ENCODE results near the gene RPL4. TPM values are rescaled to one million over a fixed set of nuclear protein-coding genes. Genes with fewer than 3 reads are reported as not detected.
"Not testable (repeated sequence)": the region's sequence is repeated elsewhere in the genome, so short reads cannot be mapped to it uniquely, and the experiment has no call there.

RPL4 gene
- total RNA-seq, 1 experiment from 2014 or later = 5,336 TPM

- Mint-ChIP-seq H3K4me1 (ENCODE audit: insufficient read depth, unreplicated experiment) (peaks cover 10% of the 10 kb centered on the region), H3K27me3 (ENCODE audit: insufficient read depth, unreplicated experiment) (no peaks in the 10 kb centered on the region), H3K4me3 (ENCODE audit: unreplicated experiment) (no peak overlapping the region), H3K9me3 (ENCODE audit: unreplicated experiment) (no peaks in the 10 kb centered on the region), H3K27ac (ENCODE audit: low read depth, unreplicated experiment) (no peak overlapping the region), H3K36me3 (ENCODE audit: insufficient read depth, unreplicated experiment) (peaks cover 30% of the 10 kb centered on the region)
- DNase-seq (ENCODE audit: unreplicated experiment) = no peak
- CTCF ChIA-PET = interaction anchor here (0.6 to 1.3 kb wide), 2 partner anchors 10 to 281 kb away, joined by 4 to 5 read pairs; partner anchors contain the start of gene SNAPC5
- TF ChIP-seq, protein P1, sequence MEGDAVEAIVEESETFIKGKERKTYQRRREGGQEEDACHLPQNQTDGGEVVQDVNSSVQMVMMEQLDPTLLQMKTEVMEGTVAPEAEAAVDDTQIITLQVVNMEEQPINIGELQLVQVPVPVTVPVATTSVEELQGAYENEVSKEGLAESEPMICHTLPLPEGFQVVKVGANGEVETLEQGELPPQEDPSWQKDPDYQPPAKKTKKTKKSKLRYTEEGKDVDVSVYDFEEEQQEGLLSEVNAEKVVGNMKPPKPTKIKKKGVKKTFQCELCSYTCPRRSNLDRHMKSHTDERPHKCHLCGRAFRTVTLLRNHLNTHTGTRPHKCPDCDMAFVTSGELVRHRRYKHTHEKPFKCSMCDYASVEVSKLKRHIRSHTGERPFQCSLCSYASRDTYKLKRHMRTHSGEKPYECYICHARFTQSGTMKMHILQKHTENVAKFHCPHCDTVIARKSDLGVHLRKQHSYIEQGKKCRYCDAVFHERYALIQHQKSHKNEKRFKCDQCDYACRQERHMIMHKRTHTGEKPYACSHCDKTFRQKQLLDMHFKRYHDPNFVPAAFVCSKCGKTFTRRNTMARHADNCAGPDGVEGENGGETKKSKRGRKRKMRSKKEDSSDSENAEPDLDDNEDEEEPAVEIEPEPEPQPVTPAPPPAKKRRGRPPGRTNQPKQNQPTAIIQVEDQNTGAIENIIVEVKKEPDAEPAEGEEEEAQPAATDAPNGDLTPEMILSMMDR (IDR thresholded peaks at IDR 0.05; ENCODE audit: unreplicated experiment) = no peak
- intact Hi-C loops (cut with micrococcal nuclease) = no loop called here
- POLR2A ChIA-PET = interaction anchor here (0.6 to 2.0 kb wide), 3 partner anchors 10 to 838 kb away, joined by 3 to 9 read pairs (median 5); partner anchors contain the start of gene SNAPC5
- no TSS peak for BruUV-seq (replicated peaks)
Measured at GRCh38 chr15:66508293-66508883, 3.7 kb upstream of the RPL4 start.

- intact Hi-C loops (cut with micrococcal nuclease) = loop anchor here (2.0 kb wide), 1 partner anchor 61 kb away; no protein-coding TSS in a partner anchor
- H3K4me3 Mint-ChIP-seq (ENCODE audit: unreplicated experiment) = peak overlapping the region; percentile 83
- TF ChIP-seq, protein P1 (IDR thresholded peaks at IDR 0.05; ENCODE audit: unreplicated experiment) = no peak
- peaks cover 41% of the 10 kb centered on the region for H3K36me3 Mint-ChIP-seq (ENCODE audit: insufficient read depth, unreplicated experiment)
- peaks cover 10% of the 10 kb centered on the region for H3K4me1 Mint-ChIP-seq (ENCODE audit: insufficient read depth, unreplicated experiment)
- no peaks in the 10 kb centered on the region for H3K9me3 Mint-ChIP-seq (ENCODE audit: unreplicated experiment)
- CTCF ChIA-PET = no interaction called here
- no peaks in the 10 kb centered on the region for H3K27me3 Mint-ChIP-seq (ENCODE audit: insufficient read depth, unreplicated experiment)
- no TSS peak for BruUV-seq (replicated peaks)
- no peak for DNase-seq (ENCODE audit: unreplicated experiment)
- POLR2A ChIA-PET = interaction anchor here (0.6 to 3.7 kb wide), 27 partner anchors 9 to 1227 kb away, joined by 3 to 90 read pairs (median 4); partner anchors contain the start of genes MAP2K1 and MAP2K5
- H3K27ac Mint-ChIP-seq (ENCODE audit: low read depth, unreplicated experiment) = peak overlapping the region; percentile 94
Measured at GRCh38 chr15:66505818-66506217, 1.2 kb upstream of the RPL4 start.

DNA sequence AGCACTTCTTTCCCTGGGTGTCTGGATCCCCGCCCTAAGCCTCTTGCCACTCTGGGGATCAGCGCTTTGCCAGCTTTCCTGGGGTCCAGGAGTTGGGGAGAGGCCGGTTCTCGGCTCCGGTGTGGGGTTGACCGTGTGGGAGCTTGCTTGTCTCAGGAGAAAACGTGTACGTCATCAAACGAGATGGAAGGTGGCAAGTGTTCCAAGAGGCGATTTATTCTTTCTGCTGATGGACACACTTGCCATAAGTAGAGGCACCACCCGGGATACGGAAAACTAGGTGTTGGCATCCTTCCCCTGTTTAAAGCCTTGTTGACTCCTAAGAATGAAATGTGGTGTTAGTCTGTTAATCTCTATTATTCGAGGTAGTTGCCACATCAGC lies 766 bp upstream of the RPL4 start:
- Mint-ChIP-seq H3K9me3 (ENCODE audit: unreplicated experiment) (no peaks in the 10 kb centered on the region), H3K27me3 (ENCODE audit: insufficient read depth, unreplicated experiment) (no peaks in the 10 kb centered on the region), H3K36me3 (ENCODE audit: insufficient read depth, unreplicated experiment) (peaks cover 45% of the 10 kb centered on the region), H3K27ac (ENCODE audit: low read depth, unreplicated experiment) (peak overlapping the region; percentile 94), H3K4me1 (ENCODE audit: insufficient read depth, unreplicated experiment) (peaks cover 10% of the 10 kb centered on the region), H3K4me3 (ENCODE audit: unreplicated experiment) (peak overlapping the region; percentile 83)
- DNase-seq (ENCODE audit: unreplicated experiment) = no peak
- intact Hi-C loops (cut with micrococcal nuclease) = loop anchor here (2.0 kb wide), 1 partner anchor 61 kb away; no protein-coding TSS in a partner anchor
- TSS peak; percentile 77 for BruUV-seq (replicated peaks)
- CTCF ChIA-PET = no interaction called here
- TF ChIP-seq, protein P1 (IDR thresholded peaks at IDR 0.05; ENCODE audit: unreplicated experiment) = no peak
- POLR2A ChIA-PET = interaction anchor here (0.6 to 3.7 kb wide), 46 partner anchors 9 to 1227 kb away, joined by 3 to 90 read pairs (median 3); partner anchors contain the start of genes LCTL, MAP2K1 and MAP2K5

GRCh38 chr15:66503780-66504562 lies 684 bp downstream of the RPL4 start:
- ChIA-PET CTCF (interaction anchor here (1.7 kb wide), 1 partner anchor 116 kb away, joined by 4 read pairs; no protein-coding TSS in a partner anchor), POLR2A (interaction anchor here (0.6 to 3.7 kb wide), 30 partner anchors 10 to 1199 kb away, joined by 3 to 90 read pairs (median 4); partner anchors contain the start of genes DIS3L, INTS14, MAP2K1 and MAP2K5)
- intact Hi-C loops (cut with micrococcal nuclease) = loop anchor here (2.0 kb wide), 1 partner anchor 63 kb away; no protein-coding TSS in a partner anchor
- H3K4me3 Mint-ChIP-seq (ENCODE audit: unreplicated experiment) = peak overlapping the region; percentile 83
- DNase-seq (ENCODE audit: unreplicated experiment) = no peak
- TSS peak; percentile 66 for BruUV-seq (replicated peaks)
- no peaks in the 10 kb centered on the region for H3K9me3 Mint-ChIP-seq (ENCODE audit: unreplicated experiment)
- peak overlapping the region; percentile 94 for H3K27ac Mint-ChIP-seq (ENCODE audit: low read depth, unreplicated experiment)
- H3K36me3 Mint-ChIP-seq (ENCODE audit: insufficient read depth, unreplicated experiment) = peaks cover 59% of the 10 kb centered on the region
- peaks cover 10% of the 10 kb centered on the region for H3K4me1 Mint-ChIP-seq (ENCODE audit: insufficient read depth, unreplicated experiment)
- TF ChIP-seq, protein P1 (IDR thresholded peaks at IDR 0.05; ENCODE audit: unreplicated experiment) = no peak
- H3K27me3 Mint-ChIP-seq (ENCODE audit: insufficient read depth, unreplicated experiment) = no peaks in the 10 kb centered on the region

DNA sequence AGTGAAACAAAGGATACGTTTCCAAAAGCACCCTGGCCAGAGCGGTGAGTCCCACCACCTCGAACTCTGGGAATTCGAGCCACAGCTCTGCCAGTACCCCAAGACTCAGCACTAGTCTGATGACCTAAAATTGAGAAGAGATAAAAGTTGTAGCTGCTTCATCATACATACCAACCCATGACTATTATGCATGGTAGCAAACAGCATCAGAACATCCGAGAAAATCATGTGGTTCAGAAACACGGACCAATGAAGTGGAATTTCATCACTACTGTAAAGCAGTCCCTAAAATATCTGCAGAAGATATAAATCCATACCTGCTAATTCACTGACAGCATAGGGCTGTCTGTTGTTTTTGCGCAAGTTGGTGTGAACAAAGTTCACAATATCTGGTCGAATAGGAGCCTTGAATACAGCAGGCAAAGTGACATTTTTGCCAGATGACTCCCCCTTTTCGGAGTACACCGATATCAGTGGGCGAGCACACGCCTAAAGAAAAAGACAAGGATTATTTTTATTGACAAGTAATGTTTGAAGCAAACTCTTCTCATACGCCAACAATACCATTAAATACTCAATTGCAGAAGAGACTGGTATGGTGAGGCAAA lies 1.5 kb downstream of the RPL4 start:
- CTCF ChIA-PET = interaction anchor here (1.7 kb wide), 1 partner anchor 115 kb away, joined by 4 read pairs; no protein-coding TSS in a partner anchor

More for the DNA sequence above, 1.5 kb downstream of the RPL4 start:
- DNase-seq (ENCODE audit: unreplicated experiment); intact Hi-C loops (cut with micrococcal nuclease); BruUV-seq (replicated peaks); H3K9me3 Mint-ChIP-seq (ENCODE audit: unreplicated experiment); H3K27me3 Mint-ChIP-seq (ENCODE audit: insufficient read depth, unreplicated experiment): not testable (repeated sequence)
- POLR2A ChIA-PET = interaction anchor here (0.6 to 3.7 kb wide), 21 partner anchors 11 to 892 kb away, joined by 3 to 90 read pairs (median 4); partner anchors contain the start of genes DIS3L, INTS14, MAP2K1 and RAB11A
- Mint-ChIP-seq H3K4me1 (ENCODE audit: insufficient read depth, unreplicated experiment) (peaks cover 11% of the 10 kb centered on the region), H3K36me3 (ENCODE audit: insufficient read depth, unreplicated experiment) (peaks cover 67% of the 10 kb centered on the region), H3K27ac (ENCODE audit: low read depth, unreplicated experiment) (peak overlapping the region; percentile 94), H3K4me3 (ENCODE audit: unreplicated experiment) (peak overlapping the region; percentile 83)
